Transverse colon (tissue), 4 donors: ENCODE data around the gene DNPEP. TPM values are rescaled to one million over a fixed set of nuclear protein-coding genes. Genes with fewer than 3 reads are reported as not detected.

Experiments used
- DNase-seq: peaks from one replicate; pipeline ENCODE4 v3.0.0-alpha.2; 2019
- H3K27ac ChIP-seq, 4 donors: fragments of 200-600 bp; sonication (generic); 2 replicates each; pipeline ENCODE4 v1.5.1; 2016 to 2018; ENCODE audit warnings: inconsistent platforms in 4 of 4
- H3K27me3 ChIP-seq: fragments of 200-600 bp; sonication (generic); 2 replicates; pipeline ENCODE4 v1.5.1; 2017; ENCODE audit warnings: inconsistent platforms
- H3K36me3 ChIP-seq, 4 donors: fragments of 200-600 bp; sonication (generic); 2 replicates each; pipeline ENCODE4 v1.5.1; 2017 to 2019; ENCODE audit warnings: inconsistent platforms in 4 of 4
- H3K4me1 ChIP-seq, 4 donors: fragments of 200-600 bp; sonication (generic); 2 replicates each; pipeline ENCODE4 v1.5.1; 2017 to 2020; ENCODE audit warnings: inconsistent platforms in 4 of 4
- H3K4me3 ChIP-seq, 4 donors: fragments of 200-600 bp; sonication (generic); 1 replicate in 1 of 4; 2 replicates in 3 of 4; pipeline versions ENCODE4 v1.5.1 to v1.6.1; 2017 to 2019; ENCODE audit warnings: inconsistent platforms in 4 of 4
- H3K9me3 ChIP-seq, 2 donors: fragments of 200-600 bp; sonication (generic); 2 replicates each; pipeline ENCODE4 v1.5.1; 2017 to 2019; ENCODE audit warnings: inconsistent platforms in 2 of 2
- CTCF ChIP-seq, 5 experiments: fragments of 200-600 bp in 3 of 5; fragments of 450-650 bp in 2 of 5; sonication (generic) in 3 of 5; IDR thresholded peaks; 1 replicate in 2 of 5; 2 replicates in 3 of 5; pipeline ENCODE4 v1.5.1; 2016 to 2017; ENCODE audit warnings: antibody characterized with exemption in 5 of 5, inconsistent platforms in 3 of 5, mild to moderate bottlenecking in 2 of 5, moderate library complexity in 1 of 5
- EP300 ChIP-seq: sonication (generic); formaldehyde crosslinking; IDR thresholded peaks from one replicate; pipeline ENCODE4 v1.6.1; 2017; ENCODE audit warnings: antibody characterized with exemption, low read depth
- POLR2A ChIP-seq: fragments of 450-650 bp; IDR thresholded peaks from one replicate; pipeline ENCODE4 v1.6.1; 2016; ENCODE audit warnings: antibody characterized with exemption, mild to moderate bottlenecking, moderate library complexity
- POLR2AphosphoS5 ChIP-seq, 3 donors: sonication (generic); formaldehyde crosslinking; IDR thresholded peaks; one replicate each; pipeline ENCODE4 v1.6.1; 2016; ENCODE audit warnings: antibody characterized with exemption in 3 of 3
- WGBS, 2 donors: methylation state at CpG; one replicate each; pipeline ENCODE4 v1.1.5; 2018; ENCODE audit warnings: low coverage in 1 of 2; 5-methylcytosine and 5-hydroxymethylcytosine counted together
- in situ Hi-C, 4 donors: fragments of 200-750 bp; cut with MboI; loops; one replicate each; pipeline versions ENCODE4 v1.15.0 to v1.15.1; 2017; ENCODE audit warnings: low sequenced_read_pairs in 3 of 4, low pct_ligation_motif_present in 1 of 4, low pct_unique_long_range_greater_than_20kb in 1 of 4
- intact Hi-C: fragments of 100-400 bp; cut with DNase I; formaldehyde crosslinking; loops from one replicate; pipeline ENCODE4 v1.15.1; 2023; ENCODE audit warnings: low total_unique reads
- total RNA-seq, 4 donors: library from RNA; depleted of rRNA; stranded (reverse); fragments of >200 nt; gene quantifications; one replicate each; pipeline ENCODE4 v1.1.0, GENCODE V29; 2016

Gene DNPEP
- total RNA-seq, 4 donors from 2014 or later, result 61.3 to 142 (median 104) TPM

DNA sequence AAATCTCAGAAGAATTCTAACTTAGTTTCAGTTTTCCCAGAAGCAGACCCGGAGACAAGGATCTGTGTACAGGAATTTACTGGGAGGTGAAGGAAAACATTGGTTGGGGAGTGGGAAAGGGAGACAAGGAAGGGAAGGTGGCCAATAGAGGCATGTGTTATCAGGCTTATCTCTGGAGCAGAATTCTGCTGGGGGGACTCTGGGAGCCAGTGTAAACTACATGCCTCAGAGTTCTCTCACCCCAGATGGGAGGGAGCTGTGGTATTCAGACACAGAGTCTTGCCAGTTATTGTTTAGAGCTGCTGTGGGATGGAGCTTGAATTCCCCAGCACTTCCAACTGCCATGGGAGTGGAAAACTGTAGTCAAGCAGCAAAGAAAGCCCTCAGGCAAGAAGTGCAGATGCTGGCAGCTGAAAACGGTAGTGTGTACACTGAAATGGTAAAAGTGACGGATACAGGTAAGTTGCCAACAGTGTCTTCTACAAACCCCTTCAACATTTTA, 19.0 kb downstream of the DNPEP start:
- intact Hi-C loops, result no loop called here
- no peak for DNase-seq

GRCh38 chr2:219362524-219363164, 25.1 kb downstream of the DNPEP start:
- peak; percentile 44 for DNase-seq
- Histone ChIP-seq H3K27ac (no peak overlapping the region), H3K4me3 (no peak overlapping the region), H3K27me3 (peaks cover 26% of the 10 kb centered on the region), H3K9me3 (no peaks in the 10 kb centered on the region), H3K36me3 (no peaks in the 10 kb centered on the region), H3K4me1 (peaks cover 0 to 11% (median 9%) of the 10 kb centered on the region in 4 donors)
- intact Hi-C loops (no loop called here), in situ Hi-C loops (no loop called here)
- WGBS, 2 donors, result 52% methylated on average over 3 of the region's 3 CpGs; no CpG with 5 or more reads in 1 of the 2 donors
- TF ChIP-seq POLR2AphosphoS5 (IDR thresholded peaks at IDR 0.05) (peak in 2 of 3 donors; percentile 8 to 26), CTCF (IDR thresholded peaks at IDR 0.05) (no peak)

More for the DNA sequence above, 19.0 kb downstream of the DNPEP start:
- Histone ChIP-seq H3K9me3 (no peaks in the 10 kb centered on the region), H3K27ac (peak overlapping the region in 3 of 4 donors; percentile 6 to 32 (median 18)), H3K27me3 (no peaks in the 10 kb centered on the region), H3K36me3 (peaks cover 0 to 6% (median under 1%) of the 10 kb centered on the region in 4 donors), H3K4me3 (no peak overlapping the region), H3K4me1 (peaks cover 0 to 7% (median 5%) of the 10 kb centered on the region in 4 donors)
- no peak for TF ChIP-seq POLR2A
- TF ChIP-seq EP300, result no peak
- TF ChIP-seq CTCF (IDR thresholded peaks at IDR 0.05), result no peak
- no peak for TF ChIP-seq POLR2AphosphoS5 (IDR thresholded peaks at IDR 0.05)
- in situ Hi-C loops, result no loop called here
- 33 to 37% methylated on average over 2 to 3 of the region's 3 CpGs for WGBS, 2 donors

GRCh38 chr2:219362072-219362471, 25.6 kb downstream of the DNPEP start:
- H3K4me3 ChIP-seq, result no peak overlapping the region
- H3K27ac ChIP-seq, result no peak overlapping the region
- H3K9me3 ChIP-seq, result no peaks in the 10 kb centered on the region
- H3K4me1 ChIP-seq, result peaks cover 0 to 11% (median 9%) of the 10 kb centered on the region in 4 donors
- no peaks in the 10 kb centered on the region for H3K36me3 ChIP-seq
- peaks cover 32% of the 10 kb centered on the region for H3K27me3 ChIP-seq
- intact Hi-C loops (no loop called here), in situ Hi-C loops (no loop called here)
- no peak for TF ChIP-seq POLR2AphosphoS5 (IDR thresholded peaks at IDR 0.05)
- no peak for TF ChIP-seq EP300
- TF ChIP-seq POLR2A, result no peak
- TF ChIP-seq CTCF (IDR thresholded peaks at IDR 0.05), result no peak
- WGBS, 2 donors, result 87 to 94% methylated on average over 3 to 5 of the region's 5 CpGs
- no peak for DNase-seq

- no peaks in the 10 kb centered on the region for H3K9me3 ChIP-seq
- peak overlapping the region in 1 of 4 donors; percentile 14 for H3K4me3 ChIP-seq
- DNase-seq, result no peak
- no peaks in the 10 kb centered on the region for H3K36me3 ChIP-seq
- WGBS, 2 donors, result 9% methylated on average over 54 of the region's 66 CpGs; no CpG with 5 or more reads in 1 of the 2 donors
- TF ChIP-seq POLR2A, result no peak
- no peak for TF ChIP-seq EP300
- TF ChIP-seq CTCF (IDR thresholded peaks at IDR 0.05), result no peak
- TF ChIP-seq POLR2AphosphoS5 (IDR thresholded peaks at IDR 0.05), result no peak
- in situ Hi-C loops, result no loop called here
- H3K27ac ChIP-seq, result no peak overlapping the region
- peaks cover 0 to 11% (median 9%) of the 10 kb centered on the region in 4 donors for H3K4me1 ChIP-seq
- intact Hi-C loops, result no loop called here
- H3K27me3 ChIP-seq, result peaks cover 64% of the 10 kb centered on the region
These were observed 29.3 kb downstream of the DNPEP start for GRCh38 chr2:219358170-219359075.
